Heart right ventricle (tissue), 16 donors: ENCODE data around the gene ATP4A. TPM values are rescaled to one million over a fixed set of nuclear protein-coding genes. Genes with fewer than 3 reads are reported as not detected.

Experiments
- ATAC-seq, 8 donors: fragments of 200-7000 bp; cut with Tn5 transposase; one replicate each; pipeline ENCODE4 v1.9.1; 2020; ENCODE audit warnings: mild to moderate bottlenecking in 8 of 8, moderate library complexity in 8 of 8, moderate number of reproducible peaks in 1 of 8
- DNase-seq, 2 donors: peaks; one replicate each; pipeline ENCODE4 v3.0.0-alpha.2; 2020
- H3K27ac ChIP-seq, 10 donors: fragments of 200-600 bp; sonication (generic) in 2 of 10; one replicate each; pipeline versions ENCODE4 v1.5.0 to v1.8.0; 2020 to 2022; ENCODE audit warnings: mild to moderate bottlenecking in 3 of 10
- H3K27me3 ChIP-seq, 7 donors: fragments of 200-600 bp; one replicate each; pipeline ENCODE4 v1.8.0; 2021 to 2022; ENCODE audit warnings: mild to moderate bottlenecking in 2 of 7
- H3K36me3 ChIP-seq, 9 donors: fragments of 200-600 bp; sonication (generic) in 1 of 9; one replicate each; pipeline versions ENCODE4 v1.5.0 to v1.8.0; 2020 to 2022; ENCODE audit warnings: mild to moderate bottlenecking in 2 of 9
- H3K4me1 ChIP-seq, 9 donors: fragments of 200-600 bp; sonication (generic) in 1 of 9; one replicate each; pipeline versions ENCODE4 v1.5.0 to v1.8.0; 2020 to 2022; ENCODE audit warnings: mild to moderate bottlenecking in 4 of 9
- H3K4me3 ChIP-seq, 10 donors: fragments of 200-600 bp; sonication (generic) in 2 of 10; one replicate each; pipeline versions ENCODE4 v1.5.0 to v1.8.0; 2020 to 2022; ENCODE audit warnings: mild to moderate bottlenecking in 7 of 10, moderate library complexity in 2 of 10
- H3K9me3 ChIP-seq, 11 donors: fragments of 200-600 bp in 10 of 11; sonication (generic) in 2 of 11; one replicate each; pipeline versions ENCODE4 v1.5.0 to v1.8.0; 2013 to 2022; ENCODE audit warnings: mild to moderate bottlenecking in 2 of 11, control low read depth in 1 of 11, moderate library complexity in 1 of 11
- WGBS, 2 donors: extraction: QIAGEN DNeasy Blood & Tissue Kit; methylation state at CpG; one replicate each; pipeline ENCODE4 v1.1.7; 2013; ENCODE audit warnings: inconsistent platforms in 1 of 2; 5-methylcytosine and 5-hydroxymethylcytosine counted together
- intact Hi-C, 10 donors: fragments of 100-400 bp; cut with DNase I; formaldehyde crosslinking; loops; one replicate each; pipeline versions ENCODE4 v1.11.1 to v1.14.2; 2022
- polyA plus RNA-seq, 2 donors: library from polyadenylated mRNA; stranded (reverse); fragments of 200-250 nt; gene quantifications; one replicate each; pipeline ENCODE4 v1.2.3, GENCODE V29; 2013
- total RNA-seq, 10 donors: library from RNA; stranded (reverse); fragmentation: NEBNext Ultra II Directional in 3 of 10; extraction: Animal tissue kit (Norgen Biotek cat#: 25700) in 3 of 10; gene quantifications; one replicate each; pipeline versions ENCODE4 v1.2.1 to v1.2.4, GENCODE V29; 2021 to 2023
- TF ChIP-seq, protein P1 (sequence below), 9 donors: fragments of 200-600 bp; sonication (generic) in 2 of 9; IDR thresholded peaks; one replicate each; pipeline versions ENCODE4 v1.5.0 to v1.8.0; 2021 to 2022; ENCODE audit warnings: antibody characterized with exemption in 9 of 9, mild to moderate bottlenecking in 5 of 9, moderate library complexity in 1 of 9
- donor health status: Arrhythmogenic right ventricular cardiomyopathy.
- donor health status: ischemic (EF 13 %, LVEDD 7.1; RV severe dilation, severe dysfunction).
- donor health status: healthy with polysubstance abuse.
- donor health status: DM: no; HTN: yes; CAD: no.
- donor health status: DM: no; HTN: no; CAD: no.
- donor health status: ischemic (EF 25% LVEDD 6.9; RV normal size, moderate dysfunction).
- donor health status: ischemic (EF 25% LVEDD 5.7; RV mildly dilated, moderate dysfunction).
- donor health status: healthy.
- donor health status: DM: yes; HTN: yes; CAD: no.
- donor health status: Ischemic cardiomyopathy.
- donor health status: ischemic (EF 35%, LVEDD 5.7; RV mildly dilated, moderate dysfunction).
- donor health status: nonischemic (EF 11% LVEDD 7.7; RV severe dilation, severe dysfunction).
- donor health status: DM: yes; HTN: yes; CAD: no.
- donor health status: PGD.
- donor health status: ischemic (EF 29% LVEDD 5.4; RV normal size, mild dysfunction).
- donor health status: nonischemic (EF 23%, LVEDD 6.1; RV moderate dilation, normal function).

ATP4A gene
- total and polyA plus RNA-seq, 12 donors = not detected

DNA sequence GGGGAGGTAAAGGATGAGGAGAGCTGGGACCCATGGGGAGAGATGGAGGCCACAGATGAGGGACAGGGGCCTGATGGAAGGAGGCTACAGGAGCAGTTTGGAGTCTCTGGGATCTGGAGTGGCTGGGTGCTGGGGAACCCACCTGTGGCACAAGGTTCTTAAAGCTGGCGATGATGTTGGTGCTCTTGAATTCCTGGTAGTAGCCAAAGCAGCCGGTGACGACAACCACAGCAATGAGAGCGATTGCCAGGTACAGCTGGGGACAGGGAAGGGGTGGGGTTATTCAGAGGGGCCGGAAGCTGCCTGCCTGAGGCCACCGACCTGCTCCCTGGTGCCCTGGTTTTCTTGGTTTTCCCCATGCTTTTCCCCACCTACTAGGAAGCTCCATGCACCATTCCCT lies 2.8 kb downstream of the ATP4A start:
- Histone ChIP-seq H3K9me3 (no peaks in the 10 kb centered on the region), H3K36me3 (no peaks in the 10 kb centered on the region), H3K4me1 (peaks cover 2 to 9% (median 7%) of the 10 kb centered on the region in 9 donors), H3K4me3 (no peak overlapping the region), H3K27ac (no peak overlapping the region), H3K27me3 (peaks cover 6 to 78% (median 72%) of the 10 kb centered on the region in 7 donors)
- TF ChIP-seq, protein P1, sequence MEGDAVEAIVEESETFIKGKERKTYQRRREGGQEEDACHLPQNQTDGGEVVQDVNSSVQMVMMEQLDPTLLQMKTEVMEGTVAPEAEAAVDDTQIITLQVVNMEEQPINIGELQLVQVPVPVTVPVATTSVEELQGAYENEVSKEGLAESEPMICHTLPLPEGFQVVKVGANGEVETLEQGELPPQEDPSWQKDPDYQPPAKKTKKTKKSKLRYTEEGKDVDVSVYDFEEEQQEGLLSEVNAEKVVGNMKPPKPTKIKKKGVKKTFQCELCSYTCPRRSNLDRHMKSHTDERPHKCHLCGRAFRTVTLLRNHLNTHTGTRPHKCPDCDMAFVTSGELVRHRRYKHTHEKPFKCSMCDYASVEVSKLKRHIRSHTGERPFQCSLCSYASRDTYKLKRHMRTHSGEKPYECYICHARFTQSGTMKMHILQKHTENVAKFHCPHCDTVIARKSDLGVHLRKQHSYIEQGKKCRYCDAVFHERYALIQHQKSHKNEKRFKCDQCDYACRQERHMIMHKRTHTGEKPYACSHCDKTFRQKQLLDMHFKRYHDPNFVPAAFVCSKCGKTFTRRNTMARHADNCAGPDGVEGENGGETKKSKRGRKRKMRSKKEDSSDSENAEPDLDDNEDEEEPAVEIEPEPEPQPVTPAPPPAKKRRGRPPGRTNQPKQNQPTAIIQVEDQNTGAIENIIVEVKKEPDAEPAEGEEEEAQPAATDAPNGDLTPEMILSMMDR (IDR thresholded peaks at IDR 0.05) = no peak
- intact Hi-C loops = no loop called here
- no peak for DNase-seq
- no peak for ATAC-seq
- 54 to 59% methylated on average over 6 of the region's 6 CpGs for WGBS, 2 donors

DNA sequence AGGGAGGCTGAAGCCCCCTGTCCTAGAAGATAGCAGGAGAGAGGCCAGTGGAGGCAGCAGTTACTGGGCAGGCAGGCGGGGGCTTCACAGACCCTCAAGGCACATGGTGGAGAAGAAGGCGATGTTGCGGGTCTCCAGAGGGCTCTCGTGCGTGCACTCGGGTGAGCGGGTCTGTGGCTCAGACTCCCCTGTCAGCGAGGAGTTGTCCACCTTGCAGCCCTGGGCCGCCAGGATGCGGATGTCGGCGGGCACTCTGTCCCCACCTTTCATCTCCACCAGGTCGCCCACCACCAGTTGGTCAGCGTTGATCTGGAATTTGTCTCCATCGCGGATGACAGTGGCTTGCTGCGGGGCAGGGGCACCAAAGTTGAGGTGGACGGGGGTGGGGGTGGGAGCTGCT lies 3.2 kb downstream of the ATP4A start:
- TF ChIP-seq, protein P1 (IDR thresholded peaks at IDR 0.05) = no peak
- Histone ChIP-seq H3K4me3 (no peak overlapping the region), H3K4me1 (peaks cover 2 to 9% (median 7%) of the 10 kb centered on the region in 9 donors), H3K9me3 (no peaks in the 10 kb centered on the region), H3K27ac (no peak overlapping the region), H3K27me3 (peaks cover 6 to 75% (median 72%) of the 10 kb centered on the region in 7 donors), H3K36me3 (no peaks in the 10 kb centered on the region)
- 80 to 84% methylated on average over 18 of the region's 18 CpGs for WGBS, 2 donors
- no peak for DNase-seq
- ATAC-seq = no peak
- intact Hi-C loops = no loop called here

DNA sequence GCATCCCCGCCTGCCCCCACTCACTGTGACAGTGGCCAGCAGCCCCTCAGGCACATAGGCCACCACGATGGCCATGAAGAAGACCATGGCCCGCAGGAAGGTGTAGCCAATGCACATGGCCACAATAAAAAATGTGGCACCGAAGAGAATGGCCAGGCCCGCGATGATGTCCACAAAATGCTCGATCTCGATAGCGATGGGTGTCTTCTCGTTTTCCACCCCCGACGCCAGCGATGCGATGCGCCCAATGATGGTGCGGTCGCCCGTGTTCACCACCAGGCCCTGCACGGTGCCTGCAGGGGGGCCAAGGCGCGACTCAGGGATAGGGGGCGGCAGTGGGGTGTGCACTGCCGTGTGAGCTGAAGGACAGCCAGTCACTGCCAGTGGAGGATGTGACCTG lies 3.7 kb downstream of the ATP4A start:
- WGBS, 2 donors = 87 to 89% methylated on average over 23 of the region's 23 CpGs
- intact Hi-C loops = loop anchor here in 1 of 10 donors (10.0 kb wide), 1 partner anchor 155 kb away; the partner anchor contains the start of gene KMT2B
- DNase-seq (no peak), ATAC-seq (no peak)
- Histone ChIP-seq H3K4me1 (peaks cover 2 to 9% (median 7%) of the 10 kb centered on the region in 9 donors), H3K27ac (no peak overlapping the region), H3K9me3 (no peaks in the 10 kb centered on the region), H3K36me3 (no peaks in the 10 kb centered on the region), H3K4me3 (no peak overlapping the region), H3K27me3 (peaks cover 6 to 75% (median 70%) of the 10 kb centered on the region in 7 donors)
- TF ChIP-seq, protein P1 (IDR thresholded peaks at IDR 0.05) = no peak

DNA sequence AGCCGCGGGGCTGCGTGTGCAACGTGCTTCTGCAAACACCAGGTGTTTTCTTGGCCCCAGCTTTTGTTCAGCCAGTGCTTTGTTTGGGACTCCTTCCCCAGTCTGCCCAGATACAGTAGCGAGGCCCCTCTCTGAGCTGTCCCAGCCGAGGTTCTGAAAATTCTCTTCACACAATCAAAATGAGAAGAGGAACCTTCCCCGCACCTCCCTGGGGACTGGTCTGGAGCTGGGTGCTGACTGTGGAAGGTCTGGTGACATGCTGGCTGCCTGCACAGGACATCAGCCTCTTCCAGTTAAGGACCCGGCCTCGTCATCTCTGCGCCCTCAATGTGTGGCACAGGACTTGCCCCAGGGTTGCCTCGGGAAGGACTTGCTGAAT lies 4.2 kb downstream of the ATP4A start:
- 70 to 75% methylated on average over 11 of the region's 11 CpGs for WGBS, 2 donors
- H3K36me3 ChIP-seq = no peaks in the 10 kb centered on the region
- TF ChIP-seq, protein P1 (IDR thresholded peaks at IDR 0.05) = no peak

More for the DNA sequence above, 4.2 kb downstream of the ATP4A start:
- DNase-seq (no peak), ATAC-seq (no peak)
- peaks cover 2 to 9% (median 7%) of the 10 kb centered on the region in 9 donors for H3K4me1 ChIP-seq
- H3K27ac ChIP-seq = no peak overlapping the region
- H3K9me3 ChIP-seq = no peaks in the 10 kb centered on the region
- intact Hi-C loops = loop anchor here in 1 of 10 donors (10.0 kb wide), 1 partner anchor 156 kb away; the partner anchor contains the start of gene KMT2B
- no peak overlapping the region for H3K4me3 ChIP-seq
- peaks cover 6 to 71% (median 69%) of the 10 kb centered on the region in 7 donors for H3K27me3 ChIP-seq
